Hindlimb muscle (tissue), 1 donor: Measurements from ENCODE around the gene TLCD3A. TPM values are rescaled to one million over a fixed set of nuclear protein-coding genes. Genes with fewer than 3 reads are reported as not detected.
"Not testable (repeated sequence)": the region's sequence is repeated elsewhere in the genome, so short reads cannot be mapped to it uniquely, and the experiment has no call there.

Experiments
- DNase-seq: peaks from one replicate; pipeline ENCODE4 v3.0.0-alpha.2; 2013
- polyA plus RNA-seq: library from polyadenylated mRNA; unstranded; fragments of 120-200 nt; gene quantifications from one replicate; pipeline ENCODE4 v1.2.1, GENCODE V29; 2013; ENCODE audit not compliant: insufficient read length

Gene TLCD3A
- polyA plus RNA-seq, 1 donor = 13.9 TPM

DNA sequence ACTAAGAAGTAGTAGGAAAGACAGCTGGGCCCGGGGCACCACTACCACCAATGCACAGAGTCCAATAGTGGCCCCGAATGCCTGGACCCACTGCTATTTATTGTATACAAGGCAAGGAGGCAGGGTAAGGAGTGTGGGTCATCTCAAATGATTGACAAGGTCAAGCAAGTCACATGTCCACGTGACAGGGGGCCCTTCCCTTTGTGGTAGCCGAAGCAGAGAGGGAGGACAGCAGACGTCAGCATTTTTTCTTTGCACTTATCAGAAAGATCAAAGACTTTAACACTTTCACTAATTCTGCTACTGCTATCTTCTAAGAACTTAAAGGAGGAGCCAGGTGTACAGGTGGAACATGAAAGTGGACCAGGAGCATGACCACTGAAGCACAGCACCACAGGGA, 24.3 kb upstream of the TLCD3A start:
- DNase-seq = no peak

DNA sequence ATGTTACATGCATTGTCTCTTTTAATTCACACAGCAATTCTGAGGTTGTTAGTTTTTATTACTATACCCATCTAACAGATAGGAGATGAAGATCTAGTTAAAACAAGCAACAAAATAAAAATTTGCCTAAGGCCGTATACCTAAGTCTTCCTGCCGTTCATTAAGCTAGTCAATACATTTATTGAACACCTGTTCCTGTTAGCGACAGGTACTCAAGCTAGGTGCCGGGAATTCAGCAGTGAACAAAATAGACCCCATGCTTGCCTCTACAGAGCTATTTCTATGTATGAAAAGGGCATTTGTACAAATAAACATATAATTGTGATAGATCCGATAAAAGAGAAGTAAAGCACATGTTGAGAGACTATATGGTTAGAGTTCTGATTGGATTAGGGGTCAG, 14.3 kb upstream of the TLCD3A start:
- no peak for DNase-seq

DNA sequence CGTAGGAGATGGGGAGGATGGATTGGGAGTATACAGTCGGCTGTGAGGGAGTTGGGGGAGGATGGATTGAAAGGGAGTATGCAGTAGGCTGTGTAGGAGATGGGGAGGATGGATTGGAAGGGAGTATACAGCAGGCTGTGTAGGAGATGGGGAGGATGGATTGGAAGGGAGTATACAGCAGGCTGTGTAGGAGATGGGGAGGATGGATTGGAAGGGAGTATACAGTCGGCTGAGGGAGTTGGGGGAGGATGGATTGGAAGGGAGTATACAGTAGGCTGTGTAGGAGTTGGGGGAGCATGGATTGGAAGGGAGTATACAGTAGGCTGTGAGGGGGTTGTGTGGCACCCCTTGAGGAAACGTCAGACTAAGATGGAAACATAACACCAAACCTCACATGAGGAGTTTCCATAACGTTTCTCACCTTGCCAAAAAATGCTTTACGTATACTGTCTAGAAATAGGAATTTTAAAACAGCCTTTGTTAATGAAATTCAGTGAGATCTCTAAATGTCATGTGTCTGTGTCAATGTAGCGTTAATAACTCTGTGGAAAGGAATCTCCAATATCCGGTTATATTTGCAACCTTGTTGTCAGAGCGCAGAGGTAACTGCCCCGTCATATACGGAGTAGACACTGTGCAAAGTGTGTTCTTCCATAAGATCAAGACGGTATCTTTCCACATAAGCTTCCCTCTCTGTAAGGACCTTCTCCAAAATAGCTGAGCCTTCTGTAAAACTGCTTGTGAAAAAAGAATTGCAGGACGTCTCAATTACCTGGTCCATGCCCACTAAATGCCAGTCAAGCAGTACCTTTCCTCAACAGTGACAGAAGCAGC, 11.5 kb upstream of the TLCD3A start:
- no peak for DNase-seq

DNA sequence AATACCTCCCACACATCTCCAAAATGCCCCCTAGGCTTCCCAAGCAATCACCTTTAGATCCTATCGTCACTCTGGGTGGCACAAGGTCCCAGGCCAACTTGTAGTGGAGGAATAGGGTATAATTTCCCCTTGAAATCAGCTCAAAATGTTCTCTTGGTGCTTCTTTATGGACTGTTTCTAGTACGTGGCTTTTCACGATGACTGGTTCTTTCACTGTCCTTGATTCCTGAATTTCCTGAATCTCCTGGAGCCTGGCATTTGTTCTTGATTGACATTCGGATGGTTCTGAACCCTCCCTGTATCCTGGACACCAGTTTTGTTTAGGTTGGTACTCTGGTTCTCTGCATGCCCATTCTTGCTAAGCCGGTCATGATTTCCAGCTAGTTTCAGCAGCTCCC, 10.9 kb upstream of the TLCD3A start:
- DNase-seq = no peak

DNA sequence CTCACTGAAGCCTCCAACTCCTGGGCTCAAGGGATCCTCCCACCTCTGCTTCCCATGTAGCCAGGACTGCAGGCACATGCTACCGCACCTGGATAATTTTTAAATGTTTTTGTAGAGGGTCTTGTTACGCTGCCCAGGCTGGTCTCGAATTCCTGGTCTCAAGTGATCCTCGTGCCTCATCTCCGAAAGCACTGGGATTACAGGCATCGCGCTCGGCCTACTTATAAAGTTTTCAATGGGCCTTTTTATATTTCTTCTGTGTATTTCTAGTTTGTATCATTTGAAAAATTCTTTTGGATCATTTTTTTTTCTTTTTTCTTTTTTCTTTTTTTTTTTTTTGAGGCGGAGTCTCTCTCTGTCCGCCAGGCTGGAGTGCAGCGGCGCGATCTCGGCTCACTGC, 7.3 kb upstream of the TLCD3A start:
- DNase-seq = no peak

DNA sequence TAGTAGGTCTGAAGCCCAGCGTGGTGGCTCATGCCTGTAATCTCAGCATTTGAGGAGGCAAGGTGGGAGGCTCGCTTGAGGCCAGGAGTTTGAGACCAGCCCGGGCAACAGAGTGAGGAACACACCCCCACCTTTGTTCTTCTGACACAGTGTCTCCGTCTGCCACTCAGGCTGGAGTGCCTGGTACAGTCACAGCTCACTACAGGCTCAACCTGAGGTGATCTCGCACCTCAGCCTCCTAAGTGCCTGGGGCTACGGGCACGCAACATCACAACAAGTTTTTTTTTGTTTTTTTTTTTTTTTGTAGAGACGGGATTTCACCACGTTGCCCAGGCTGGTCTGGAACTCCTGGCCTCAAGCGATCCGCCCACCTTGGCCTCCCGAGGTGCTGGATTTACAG, 6.7 kb upstream of the TLCD3A start:
- no peak for DNase-seq

DNA sequence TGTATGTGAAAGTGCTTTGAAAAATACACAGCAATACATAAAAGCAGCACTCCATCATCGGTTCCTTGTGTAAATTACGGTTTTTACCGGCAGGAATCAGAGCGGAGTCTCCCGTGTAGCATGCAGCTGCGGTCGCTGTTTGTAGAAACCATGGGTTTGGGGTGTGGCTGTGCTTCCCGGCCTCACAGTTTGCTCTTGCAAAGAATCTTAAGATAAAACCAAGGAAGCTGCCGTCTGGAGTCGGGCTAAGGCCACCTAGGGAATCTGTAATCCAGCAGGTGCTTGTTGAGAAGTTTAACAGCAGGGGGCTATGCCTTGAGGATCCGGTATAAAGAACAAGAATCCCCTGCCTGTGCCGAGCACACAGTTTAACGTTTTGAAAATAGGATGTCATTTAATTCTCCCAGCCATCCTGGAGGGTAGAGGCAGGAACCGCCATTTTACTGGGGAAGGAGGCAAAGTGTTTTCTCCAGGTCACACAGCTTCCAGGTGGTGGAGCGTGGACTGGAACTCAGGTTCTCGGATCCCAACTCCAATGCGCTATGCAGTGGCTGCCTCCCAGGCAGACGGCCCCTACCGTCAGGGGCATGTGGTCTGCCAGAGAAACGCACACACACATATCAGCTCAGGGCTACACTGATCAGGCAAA, 6.0 kb upstream of the TLCD3A start:
- no peak for DNase-seq

DNA sequence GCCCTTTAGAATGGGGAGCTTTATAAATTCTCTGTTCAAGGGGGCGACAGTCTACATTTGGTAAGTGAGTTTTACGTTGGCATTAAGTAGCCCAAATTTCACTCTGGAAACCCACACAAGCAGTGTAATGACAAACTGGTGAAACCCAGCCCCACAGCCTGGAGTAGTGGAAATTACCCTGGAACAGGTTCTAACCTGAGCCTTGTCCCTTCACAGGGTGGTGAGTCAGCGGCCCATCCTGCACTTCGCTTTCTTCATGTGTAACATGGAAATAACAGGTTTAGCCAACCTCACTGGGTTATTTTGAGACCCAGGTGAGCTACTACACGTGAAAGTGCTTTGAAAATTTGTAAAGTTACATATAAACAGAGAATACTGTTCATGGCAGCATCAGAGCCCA, 3.5 kb upstream of the TLCD3A start:
- DNase-seq = no peak

DNA sequence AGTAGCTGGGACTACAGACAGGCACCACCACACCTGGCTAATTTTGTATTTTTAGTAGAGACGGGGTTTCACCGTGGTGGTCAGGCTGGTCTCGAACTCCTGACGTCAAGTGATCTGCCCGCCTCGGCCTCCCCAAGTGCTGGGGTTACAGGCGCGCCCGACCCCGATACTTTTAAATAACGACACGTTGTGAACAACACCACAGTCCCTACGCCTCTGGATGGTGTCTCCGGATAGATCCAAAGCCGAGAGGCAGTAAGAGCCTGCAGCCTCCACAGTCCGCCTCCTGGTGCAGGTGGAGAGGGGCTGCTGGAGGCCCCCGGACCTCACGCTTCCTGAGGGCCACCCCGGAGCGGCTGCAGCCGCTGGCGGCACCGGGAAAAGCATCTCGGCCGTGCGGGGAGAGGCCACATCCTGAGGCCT, 741 bp upstream of the TLCD3A start:
- DNase-seq = no peak

DNA sequence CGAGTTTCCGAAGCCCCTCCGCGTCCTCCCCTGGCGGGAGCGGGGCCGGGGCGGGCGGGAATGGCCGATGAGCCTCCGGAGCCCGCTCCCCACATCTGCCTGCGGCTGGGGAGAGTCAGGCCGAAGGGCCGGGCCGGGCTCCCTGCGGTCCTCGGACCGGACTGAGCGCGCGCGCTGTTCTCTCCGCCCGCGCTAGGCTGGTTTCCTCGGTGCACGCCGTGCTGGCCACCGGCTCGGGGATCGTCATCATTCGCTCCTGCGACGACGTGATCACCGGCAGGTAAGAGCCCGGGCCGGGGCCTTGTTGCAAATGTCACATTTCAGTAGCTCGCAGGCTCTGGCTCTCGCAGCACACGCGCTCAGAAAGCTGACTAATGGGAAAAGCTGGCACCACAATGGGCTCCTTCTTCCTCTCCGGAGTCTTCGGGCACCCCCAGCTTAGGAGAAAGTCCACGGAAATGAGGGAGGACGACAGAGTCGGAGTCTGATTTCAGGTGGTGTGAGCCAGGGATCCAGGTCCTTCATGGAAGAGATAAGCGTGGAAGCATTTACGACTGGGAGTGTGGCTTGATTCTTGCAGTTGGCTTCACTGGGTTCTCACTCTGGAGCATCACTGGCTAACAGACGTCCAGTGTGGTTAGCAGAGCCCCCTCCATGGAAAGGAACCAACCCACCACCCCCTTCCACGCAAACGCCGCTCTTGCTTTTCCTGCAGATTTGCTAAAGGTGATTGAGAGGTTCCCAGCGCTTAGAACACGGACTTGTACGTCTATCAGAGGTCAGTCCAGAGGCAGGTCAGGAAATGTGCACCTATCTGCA, 715 bp downstream of the TLCD3A start:
- DNase-seq = no peak

DNA sequence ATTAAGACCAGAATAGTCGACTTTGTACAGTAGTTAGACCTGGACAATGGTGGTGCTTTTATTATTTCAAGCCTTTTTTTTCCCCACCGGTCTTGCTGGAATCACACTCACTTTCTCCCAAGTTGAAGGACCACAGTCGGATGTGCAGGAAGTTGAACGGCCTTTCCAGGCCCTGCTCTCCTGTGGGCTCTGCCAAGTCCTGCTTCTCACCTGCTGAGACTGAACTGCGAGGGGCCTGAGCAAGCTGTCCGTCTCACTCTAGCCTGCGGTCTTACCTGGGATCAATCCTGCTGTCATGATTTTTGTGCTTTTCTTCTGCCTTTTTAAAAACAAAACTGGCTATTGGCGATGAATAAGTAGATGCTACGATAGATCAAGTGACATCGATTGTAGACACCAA, 1.3 kb downstream of the TLCD3A start:
- DNase-seq = no peak

DNA sequence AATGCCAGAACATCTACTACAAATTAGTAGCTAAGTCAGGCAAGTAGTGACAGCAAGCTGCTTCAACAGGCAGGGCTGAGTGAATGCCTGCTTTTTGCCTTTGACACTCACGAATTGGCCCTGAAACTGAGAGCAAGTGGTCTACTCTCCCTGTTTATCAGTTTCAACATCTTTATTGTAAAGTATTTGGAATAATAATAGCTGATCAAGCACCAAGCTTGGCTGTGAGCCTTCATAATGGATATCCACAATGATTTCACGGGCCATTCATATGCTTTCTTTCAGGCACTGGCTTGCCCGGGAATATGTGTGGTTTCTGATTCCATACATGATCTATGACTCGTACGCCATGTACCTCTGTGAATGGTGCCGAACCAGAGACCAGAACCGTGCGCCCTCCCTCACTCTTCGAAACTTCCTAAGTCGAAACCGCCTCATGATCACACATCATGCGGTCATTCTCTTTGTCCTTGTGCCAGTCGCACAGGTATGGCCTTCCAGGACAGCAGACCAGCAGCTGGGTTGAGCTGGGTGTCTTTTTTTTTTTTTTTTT, 5.2 kb downstream of the TLCD3A start:
- DNase-seq = no peak

DNA sequence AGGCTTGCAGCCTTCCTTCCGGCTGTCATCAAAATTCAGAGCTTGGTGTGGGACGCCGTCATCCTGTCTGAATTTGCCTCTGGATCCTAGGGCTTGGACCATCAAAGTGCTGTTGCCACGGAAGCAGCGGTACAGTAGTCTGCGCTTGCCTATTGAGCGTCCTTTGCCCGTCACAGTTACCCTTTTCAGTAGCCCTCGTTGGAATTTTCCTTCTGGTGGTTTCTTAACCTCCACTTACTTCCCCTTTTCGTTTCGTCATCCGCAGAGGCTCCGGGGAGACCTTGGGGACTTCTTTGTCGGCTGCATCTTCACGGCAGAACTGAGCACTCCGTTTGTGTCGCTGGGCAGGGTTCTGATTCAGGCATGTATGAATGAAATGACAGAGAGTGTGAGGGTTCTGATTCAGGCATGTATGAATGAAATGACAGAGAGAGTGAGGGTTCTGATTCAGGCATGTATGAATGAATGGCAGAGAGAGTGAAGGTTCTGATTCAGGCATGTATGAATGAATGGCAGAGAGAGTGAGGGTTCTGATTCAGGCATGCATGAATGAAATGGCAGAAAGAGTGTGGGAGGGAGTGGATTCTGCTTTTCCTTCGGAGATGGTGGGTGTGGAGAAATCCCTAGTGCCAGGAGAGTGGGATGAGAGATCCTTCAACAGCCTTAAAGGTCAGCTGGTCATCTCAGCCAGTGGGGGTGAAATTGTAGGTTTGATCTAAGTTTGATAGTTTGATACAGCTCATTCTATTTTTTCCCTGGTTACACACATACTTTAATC, 8.0 kb downstream of the TLCD3A start:
- no peak for DNase-seq

DNA sequence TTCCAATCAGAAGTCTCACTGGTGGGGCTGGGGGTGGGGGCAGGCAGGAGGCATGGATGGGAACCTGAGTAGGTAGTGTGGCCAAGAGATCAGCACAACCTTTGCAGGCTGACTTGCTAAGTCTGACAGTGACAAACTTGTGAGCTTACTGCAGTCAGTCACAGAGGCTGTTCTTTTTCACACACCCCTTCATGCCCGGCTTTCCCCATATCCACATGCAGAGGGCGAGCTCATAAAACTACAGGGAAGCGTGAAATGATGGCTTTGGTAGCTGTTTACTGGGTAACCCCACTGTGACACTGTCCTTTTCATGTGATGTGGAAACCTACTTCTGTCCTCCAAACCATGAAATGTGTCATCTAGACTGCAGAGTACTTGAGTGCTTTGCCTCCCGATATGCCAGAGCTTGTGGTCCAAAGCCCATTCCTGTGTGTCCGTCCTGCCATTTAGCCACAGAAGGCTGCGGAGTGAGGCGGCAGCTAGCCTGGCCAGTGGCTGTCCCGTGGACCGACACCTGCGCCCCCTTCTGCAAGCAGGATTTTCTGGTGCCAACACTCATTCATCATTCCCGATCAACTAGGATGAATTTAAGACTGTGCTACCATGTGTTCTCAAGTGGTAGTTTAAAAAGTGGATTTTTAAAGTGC, 9.9 kb downstream of the TLCD3A start:
- no peak for DNase-seq

DNA sequence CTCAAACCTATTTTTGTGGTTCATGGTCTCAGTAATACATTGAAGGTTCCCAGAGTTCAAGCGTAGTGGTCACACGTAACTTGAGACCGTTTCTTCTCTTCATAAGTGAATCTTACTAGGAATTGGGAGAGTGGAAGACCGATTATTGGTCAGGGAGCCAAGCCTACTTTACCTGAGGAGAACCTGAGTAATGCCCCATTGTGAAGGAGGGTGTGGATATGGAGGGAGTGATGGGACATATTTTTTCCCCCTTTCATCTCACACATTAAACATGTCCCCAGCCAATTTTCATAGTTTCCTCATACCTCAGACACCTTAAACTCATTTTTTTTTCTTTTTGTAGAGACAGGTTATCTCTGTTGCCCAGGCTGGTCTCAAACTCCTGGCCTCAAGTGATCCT, 10.7 kb downstream of the TLCD3A start:
- DNase-seq = no peak

DNA sequence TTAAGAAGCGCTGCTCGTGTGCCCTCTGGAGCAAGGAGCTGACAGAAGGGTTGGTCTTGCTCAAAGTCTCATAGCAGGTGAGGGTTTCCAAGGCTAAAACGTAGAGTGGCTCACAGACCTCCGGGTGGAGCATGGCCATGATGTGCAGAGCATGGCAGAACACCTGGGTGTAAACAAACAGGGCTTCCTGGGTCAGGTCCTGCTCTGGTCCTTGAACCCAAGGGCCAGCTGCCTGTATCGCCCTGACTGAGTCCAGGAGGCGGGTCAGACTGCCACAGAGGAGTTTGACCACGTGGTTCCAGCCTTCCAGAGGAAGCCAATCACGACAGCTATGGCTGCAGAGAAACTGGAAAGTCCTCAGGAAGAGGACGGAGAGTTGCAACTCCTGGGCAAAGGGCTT, 12.5 kb downstream of the TLCD3A start:
- DNase-seq = no peak

DNA sequence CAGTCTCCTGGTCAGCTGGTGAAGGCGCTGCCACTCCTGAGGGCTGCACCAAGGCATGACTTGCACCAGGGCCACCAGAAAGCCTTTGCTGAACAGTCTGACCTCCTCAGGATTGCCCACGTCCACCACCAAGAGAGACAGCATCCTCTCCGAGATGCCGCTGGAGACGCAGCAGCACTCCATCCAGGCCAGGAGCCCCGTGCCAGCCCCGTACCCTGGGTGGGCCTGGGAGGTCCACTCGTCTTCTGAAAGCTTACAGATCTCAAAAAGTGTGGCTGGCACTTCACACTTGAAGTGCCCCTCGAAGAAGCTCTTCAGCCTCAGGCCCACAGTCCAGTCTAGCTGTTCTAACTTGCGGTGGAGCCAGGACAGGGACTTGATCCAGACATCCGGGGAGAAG, 13.0 kb downstream of the TLCD3A start:
- DNase-seq = no peak

DNA sequence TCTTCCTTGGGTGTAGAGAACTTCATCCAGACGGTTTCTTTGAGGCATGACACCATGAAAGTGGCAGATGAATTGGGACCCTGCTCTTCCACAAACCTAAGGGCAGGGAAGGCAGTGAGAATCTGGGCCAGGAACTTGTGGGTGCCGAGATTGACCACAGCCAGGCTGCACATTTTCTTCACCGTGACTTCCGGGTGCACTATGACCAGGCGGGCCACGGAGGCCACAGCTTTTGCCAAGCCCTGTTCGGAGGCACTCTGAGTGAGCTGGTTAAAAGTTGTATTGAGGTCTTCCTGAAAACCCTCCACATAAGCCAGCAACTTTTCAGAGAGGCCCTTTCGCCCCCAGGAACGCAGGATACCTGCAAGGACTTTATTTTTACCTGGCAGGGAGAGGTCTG, 13.8 kb downstream of the TLCD3A start:
- DNase-seq = no peak

DNA sequence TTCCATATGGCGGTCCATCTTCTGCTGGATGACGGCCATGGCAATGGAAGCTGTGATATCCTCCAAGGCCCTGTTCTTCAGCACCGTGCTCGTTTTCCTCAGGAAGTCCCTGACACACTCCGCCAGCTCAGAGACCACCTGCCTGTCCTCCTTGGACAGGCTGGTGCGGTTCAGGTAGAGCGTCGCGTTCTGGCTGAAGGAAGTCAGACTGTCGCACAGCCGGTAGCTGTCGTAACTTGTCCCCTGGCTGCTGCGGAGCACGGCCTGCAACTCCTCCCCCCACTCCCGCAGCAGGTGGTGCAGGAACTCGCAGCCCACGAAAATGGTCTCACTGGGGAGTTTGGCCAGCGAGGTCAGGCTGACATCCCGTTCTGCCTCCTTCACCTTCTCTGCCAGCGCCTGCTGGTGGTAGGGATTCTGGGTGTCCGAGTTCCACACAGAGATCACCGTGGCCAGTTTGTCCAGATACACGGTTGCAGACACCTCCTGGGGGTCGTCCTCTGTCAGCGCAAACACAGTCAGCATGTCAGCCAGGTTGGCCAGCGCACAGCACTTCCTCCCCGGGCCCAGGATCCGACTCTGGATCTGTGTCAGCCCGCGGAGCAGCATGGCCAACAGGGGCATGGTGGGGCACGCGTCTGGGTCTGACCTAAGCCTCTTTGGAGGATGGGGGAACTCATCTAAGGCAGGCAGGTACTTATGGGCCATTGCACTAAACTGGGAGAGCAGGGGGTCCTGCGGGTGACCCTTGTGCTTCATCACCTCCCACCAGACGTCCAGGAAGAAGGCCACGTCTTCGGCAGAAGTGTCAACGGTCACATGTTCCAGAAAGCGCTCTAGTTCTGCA, 14.6 kb downstream of the TLCD3A start:
- no peak for DNase-seq

DNA sequence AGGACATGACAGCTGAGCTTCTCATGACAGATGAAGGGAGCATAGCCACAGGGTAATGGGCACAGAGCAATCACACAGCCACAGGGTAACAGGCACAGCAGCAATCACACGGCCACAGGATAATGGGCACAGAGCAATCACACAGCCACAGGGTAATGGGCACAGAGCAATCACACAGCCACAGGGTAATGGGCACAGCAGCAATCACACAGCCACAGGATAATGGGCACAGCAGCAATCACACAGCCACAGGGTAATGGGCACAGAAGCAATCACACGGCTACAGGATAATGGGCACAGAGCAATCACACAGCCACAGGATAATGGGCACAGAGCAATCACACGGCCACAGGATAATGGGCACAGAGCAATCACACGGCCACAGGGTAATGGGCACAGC, 16.2 kb downstream of the TLCD3A start:
- not testable (repeated sequence) for DNase-seq

DNA sequence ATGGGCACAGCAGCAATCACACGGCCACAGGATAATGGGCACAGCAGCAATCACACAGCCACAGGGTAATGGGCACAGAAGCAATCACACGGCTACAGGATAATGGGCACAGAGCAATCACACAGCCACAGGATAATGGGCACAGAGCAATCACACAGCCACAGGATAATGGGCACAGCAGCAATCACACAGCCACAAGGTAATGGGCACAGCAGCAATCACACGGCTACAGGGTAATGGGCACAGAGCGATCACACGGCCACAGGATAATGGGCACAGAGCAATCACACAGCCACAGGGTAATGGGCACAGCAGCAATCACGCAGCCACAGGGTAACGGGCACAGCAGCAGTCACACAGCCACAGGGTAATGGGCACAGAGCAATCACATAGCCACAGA, 17.0 kb downstream of the TLCD3A start:
- not testable (repeated sequence) for DNase-seq
